GM18498 (cell line): ENCODE data around the gene TMEM109.

ENCODE experiments used
- ATAC-seq: cut with Tn5 transposase; IDR thresholded peaks from one replicate; pipeline ENCODE4 v1.9.1; 2021; ENCODE audit warnings: mild to moderate bottlenecking, moderate library complexity; ENCODE audit not compliant: unreplicated experiment

The TMEM109 gene

GRCh38 chr11:60924906-60925853 is 11.2 kb downstream of the TMEM109 start:
- ATAC-seq, result no peak

GRCh38 chr11:60925868-60926267 is 11.9 kb downstream of the TMEM109 start:
- ATAC-seq, result no peak

- no peak for ATAC-seq
Observed at GRCh38 chr11:60926500-60926899, 12.5 kb downstream of the TMEM109 start.

- no peak for ATAC-seq
Observed at GRCh38 chr11:60927061-60927592, 13.2 kb downstream of the TMEM109 start.

- no peak for ATAC-seq
Observed at GRCh38 chr11:60927600-60927999, 13.6 kb downstream of the TMEM109 start.

- ATAC-seq, result no peak
Observed at GRCh38 chr11:60928563-60929001, 14.6 kb downstream of the TMEM109 start.

- ATAC-seq, result no peak
Observed at GRCh38 chr11:60929764-60930163, 15.8 kb downstream of the TMEM109 start.

- no peak for ATAC-seq
Observed at GRCh38 chr11:60930394-60930793, 16.4 kb downstream of the TMEM109 start.

GRCh38 chr11:60931917-60932316 is 18.0 kb downstream of the TMEM109 start:
- ATAC-seq, result no peak

GRCh38 chr11:60932605-60933356 is 18.8 kb downstream of the TMEM109 start:
- no peak for ATAC-seq

GRCh38 chr11:60933416-60934123 is 19.6 kb downstream of the TMEM109 start:
- no peak for ATAC-seq

- no peak for ATAC-seq
Observed at GRCh38 chr11:60934124-60934789, 20.3 kb downstream of the TMEM109 start.

GRCh38 chr11:60934790-60935605 is 21.0 kb downstream of the TMEM109 start:
- no peak for ATAC-seq

- ATAC-seq, result no peak
Observed at GRCh38 chr11:60935676-60936442, 21.9 kb downstream of the TMEM109 start.

GRCh38 chr11:60936467-60937143 is 22.6 kb downstream of the TMEM109 start:
- no peak for ATAC-seq

GRCh38 chr11:60937144-60937527 is 23.2 kb downstream of the TMEM109 start:
- ATAC-seq, result no peak

- ATAC-seq, result no peak
Observed at GRCh38 chr11:60937811-60938210, 23.9 kb downstream of the TMEM109 start.

GRCh38 chr11:60938500-60938899 is 24.5 kb downstream of the TMEM109 start:
- ATAC-seq, result no peak
